Gastrocnemius medialis (tissue), 4 donors: ENCODE data around the gene STX1A. TPM values are rescaled to one million over a fixed set of nuclear protein-coding genes. Genes with fewer than 3 reads are reported as not detected.

ENCODE experiments used
- ATAC-seq, 2 donors: fragments of 150-250 bp; one replicate each; pipeline ENCODE4 v1.9.1; 2016
- DNase-seq, 2 donors: peaks; one replicate each; pipeline ENCODE4 v3.0.0-alpha.2; 2019
- H3K27ac ChIP-seq, 4 donors: fragments of 200-600 bp; sonication (generic); 1 replicate in 1 of 4; 2 replicates in 3 of 4; pipeline ENCODE4 v1.5.1; 2016 to 2018; ENCODE audit warnings: mild to moderate bottlenecking in 2 of 4, moderate library complexity in 1 of 4
- H3K27me3 ChIP-seq, 3 donors: fragments of 200-600 bp; sonication (generic) in 2 of 3; 1 replicate in 1 of 3; 2 replicates in 2 of 3; pipeline versions ENCODE4 v1.5.1 to v1.6.0; 2016 to 2019; ENCODE audit warnings: mild to moderate bottlenecking in 1 of 3, moderate library complexity in 1 of 3
- H3K36me3 ChIP-seq, 2 donors: fragments of 200-600 bp; sonication (generic) in 1 of 2; one replicate each; pipeline ENCODE4 v1.5.1; 2017 to 2018
- H3K4me1 ChIP-seq, 2 donors: fragments of 200-600 bp; sonication (generic) in 1 of 2; one replicate each; pipeline ENCODE4 v1.5.1; 2016 to 2017; ENCODE audit warnings: mild to moderate bottlenecking in 2 of 2
- H3K4me3 ChIP-seq, 4 donors: fragments of 200-600 bp; sonication (generic) in 3 of 4; 1 replicate in 1 of 4; 2 replicates in 3 of 4; pipeline ENCODE4 v1.5.1; 2016 to 2019; ENCODE audit warnings: mild to moderate bottlenecking in 2 of 4
- H3K9me3 ChIP-seq, 3 donors: fragments of 200-600 bp; sonication (generic) in 2 of 3; 1 replicate in 1 of 3; 2 replicates in 2 of 3; pipeline ENCODE4 v1.5.1; 2016 to 2019
- CTCF ChIP-seq, 5 experiments: fragments of 450-650 bp in 3 of 5; fragments of 200-600 bp in 2 of 5; sonication (generic) in 2 of 5; IDR thresholded peaks in 4 of 5; conservative IDR thresholded peaks in 1 of 5; 1 replicate in 4 of 5; 2 replicates in 1 of 5; pipeline ENCODE4 v1.5.1; 2016 to 2019; ENCODE audit warnings: antibody characterized with exemption in 5 of 5, mild to moderate bottlenecking in 3 of 5, moderate library complexity in 3 of 5
- POLR2A ChIP-seq, 2 donors: fragments of 450-650 bp; IDR thresholded peaks; one replicate each; pipeline ENCODE4 v1.6.1; 2017; ENCODE audit warnings: antibody characterized with exemption in 2 of 2, mild to moderate bottlenecking in 2 of 2, moderate library complexity in 2 of 2
- in situ Hi-C, 4 donors: fragments of 200-750 bp; cut with MboI; loops; one replicate each; pipeline versions ENCODE4 v1.15.0 to v1.8.0; 2017; ENCODE audit warnings: low sequenced_read_pairs in 4 of 4
- intact Hi-C: fragments of 100-400 bp; cut with DNase I; formaldehyde crosslinking; loops from one replicate; pipeline ENCODE4 v1.15.1; 2023; ENCODE audit warnings: low total_unique reads
- total RNA-seq, 4 donors: library from RNA; depleted of rRNA; stranded (reverse); fragments of >200 nt; gene quantifications; one replicate each; pipeline versions ENCODE4 v1.1.0 to v1.2.3, GENCODE V29; 2016

Gene STX1A
- total RNA-seq, 4 donors from 2014 or later, result 0.83 to 8.1 (median 3.2) TPM

DNA sequence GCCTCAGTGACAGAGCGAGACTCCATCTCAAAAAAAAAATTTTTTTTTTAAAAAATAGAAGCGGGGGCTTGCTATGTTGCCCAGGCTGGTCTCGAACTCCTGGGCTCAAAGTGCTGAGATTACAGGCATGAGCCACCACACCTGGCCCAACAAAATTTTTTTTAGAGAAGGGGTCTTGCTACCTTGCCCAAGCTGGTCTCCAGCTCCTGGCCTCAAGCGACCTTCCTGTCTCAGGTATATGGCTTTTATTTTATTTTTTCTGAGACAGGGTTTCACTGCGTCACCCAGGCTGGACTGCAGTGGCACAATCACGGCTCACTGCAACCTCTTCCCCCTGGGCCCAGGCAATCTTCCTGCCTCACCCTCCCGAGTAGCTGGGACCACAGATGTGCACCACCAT is 20.7 kb upstream of the STX1A start:
- H3K9me3 ChIP-seq, result no peaks in the 10 kb centered on the region
- in situ Hi-C loops, result no loop called here
- peaks cover 0 to 11% of the 10 kb centered on the region in 2 donors for H3K4me1 ChIP-seq
- no peak for TF ChIP-seq CTCF (IDR thresholded peaks at IDR 0.05 in 4 of 5, conservative IDR thresholded peaks at IDR 0.05 in 1 of 5)
- TF ChIP-seq POLR2A (IDR thresholded peaks at IDR 0.05), result no peak
- H3K36me3 ChIP-seq, result no peaks in the 10 kb centered on the region
- H3K4me3 ChIP-seq, result no peak overlapping the region
- DNase-seq (no peak), ATAC-seq (no peak)
- intact Hi-C loops, result no loop called here
- peak overlapping the region in 1 of 4 donors; percentile 18 for H3K27ac ChIP-seq
- no peaks in the 10 kb centered on the region for H3K27me3 ChIP-seq

- TF ChIP-seq POLR2A (IDR thresholded peaks at IDR 0.05), result no peak
- TF ChIP-seq CTCF (IDR thresholded peaks at IDR 0.05 in 4 of 5, conservative IDR thresholded peaks at IDR 0.05 in 1 of 5), result no peak
- H3K9me3 ChIP-seq, result no peaks in the 10 kb centered on the region
- no peaks in the 10 kb centered on the region for H3K27me3 ChIP-seq
- peak overlapping the region; percentile 71 to 98 (median 86) for H3K4me3 ChIP-seq
- H3K36me3 ChIP-seq, result no peaks in the 10 kb centered on the region
- peaks cover 0 to 11% of the 10 kb centered on the region in 2 donors for H3K4me1 ChIP-seq
- peak overlapping the region; percentile 79 to 88 (median 85) for H3K27ac ChIP-seq
- DNase-seq (no peak), ATAC-seq (no peak)
- in situ Hi-C loops (no loop called here), intact Hi-C loops (loop anchor here (2.0 to 5.0 kb wide), 4 partner anchors 57 to 182 kb away; partner anchors contain the start of genes BCL7B, BUD23, DNAJC30 and METTL27)
Observed at GRCh38 chr7:73739387-73739767, 19.9 kb upstream of the STX1A start.

GRCh38 chr7:73738612-73739386 is 19.3 kb upstream of the STX1A start, which contains the start of gene ABHD11:
ABHD11 (minus strand) TSS chr7:73738802; CDS start chr7:73738770, 32 bp downstream.
- peaks cover 0 to 11% of the 10 kb centered on the region in 2 donors for H3K4me1 ChIP-seq
- H3K36me3 ChIP-seq, result no peaks in the 10 kb centered on the region
- DNase-seq (peak; percentile 96 to 98), ATAC-seq (peak; percentile 92 to 93)
- intact Hi-C loops, result loop anchor here (1.0 to 5.0 kb wide), 5 partner anchors 19 to 181 kb away; partner anchors contain the start of genes BCL7B, BUD23, DNAJC30 and METTL27
- peak within 1 kb of the TSS; percentile 71 to 98 (median 86) for H3K4me3 ChIP-seq
- TF ChIP-seq POLR2A (IDR thresholded peaks at IDR 0.05), result peak; percentile 51 to 65
- no peak for TF ChIP-seq CTCF (IDR thresholded peaks at IDR 0.05 in 4 of 5, conservative IDR thresholded peaks at IDR 0.05 in 1 of 5)
- H3K27me3 ChIP-seq, result no peaks in the 10 kb centered on the region
- in situ Hi-C loops, result no loop called here
- H3K27ac ChIP-seq, result peak within 1 kb of the TSS; percentile 79 to 88 (median 85)
- H3K9me3 ChIP-seq, result no peaks in the 10 kb centered on the region

- in situ Hi-C loops, result no loop called here
- DNase-seq, result peak in 1 of 2 donors; percentile 40
- intact Hi-C loops, result loop anchor here (1.0 to 5.0 kb wide), 5 partner anchors 19 to 181 kb away; partner anchors contain the start of genes BCL7B, BUD23, DNAJC30 and METTL27
- Histone ChIP-seq H3K27ac (peak overlapping the region; percentile 79 to 88 (median 85)), H3K4me3 (peak overlapping the region; percentile 71 to 98 (median 86)), H3K27me3 (no peaks in the 10 kb centered on the region), H3K4me1 (peaks cover 0 to 11% of the 10 kb centered on the region in 2 donors), H3K36me3 (no peaks in the 10 kb centered on the region), H3K9me3 (no peaks in the 10 kb centered on the region)
- peak; percentile 17 to 32 for ATAC-seq
- no peak for TF ChIP-seq POLR2A (IDR thresholded peaks at IDR 0.05)
- no peak for TF ChIP-seq CTCF (IDR thresholded peaks at IDR 0.05 in 4 of 5, conservative IDR thresholded peaks at IDR 0.05 in 1 of 5)
Observed at GRCh38 chr7:73738220-73738611, 18.7 kb upstream of the STX1A start.
